HEK293 (cell line): Measurements from ENCODE around the gene GMEB2.
A peak's percentile ranks its signal among the peaks of the same experiment; 100 is the strongest.

Source experiments
- CTCF ChIP-seq: fragments of 450-650 bp; formaldehyde crosslinking; IDR thresholded peaks from 2 replicates; pipeline ENCODE4 v1.5.1; 2016; ENCODE audit warnings: missing biosample characterization, missing genetic modification characterization
- IKZF3 ChIP-seq: fragments of 450-650 bp; IDR thresholded peaks from 2 replicates; pipeline ENCODE4 v1.5.0; 2018; ENCODE audit warnings: missing biosample characterization, mild to moderate bottlenecking, missing genetic modification characterization, moderate library complexity
- KLF1 ChIP-seq: fragments of 450-650 bp; formaldehyde crosslinking; IDR thresholded peaks from 2 replicates; pipeline ENCODE4 v1.5.1; 2016; ENCODE audit warnings: missing biosample characterization, missing genetic modification characterization
- REST ChIP-seq: fragments of 450-650 bp; formaldehyde crosslinking; IDR thresholded peaks from 2 replicates; pipeline ENCODE4 v1.5.1; 2016; ENCODE audit warnings: missing biosample characterization, missing genetic modification characterization
- YY1 ChIP-seq: fragments of 450-650 bp; formaldehyde crosslinking; IDR thresholded peaks from 2 replicates; pipeline ENCODE4 v1.5.1; 2018; ENCODE audit warnings: missing biosample characterization, missing genetic modification characterization
- ZBTB1 ChIP-seq: fragments of 450-650 bp; formaldehyde crosslinking; IDR thresholded peaks from 2 replicates; pipeline ENCODE4 v1.5.1; 2016; ENCODE audit warnings: missing biosample characterization, missing genetic modification characterization
- ZNF121 ChIP-seq: fragments of 450-650 bp; formaldehyde crosslinking; IDR thresholded peaks from 2 replicates; pipeline ENCODE4 v1.5.1; 2016; ENCODE audit warnings: missing biosample characterization, missing genetic modification characterization
- ZNF174 ChIP-seq: fragments of 450-650 bp; formaldehyde crosslinking; IDR thresholded peaks from 2 replicates; pipeline ENCODE4 v1.5.0; 2017; ENCODE audit warnings: missing biosample characterization, mild to moderate bottlenecking, missing genetic modification characterization
- ZNF274 ChIP-seq, 2 experiments: fragments of 200-500 bp in 1 of 2; fragments of 450-650 bp in 1 of 2; sonication (Bioruptor generic) in 1 of 2; formaldehyde crosslinking in 1 of 2; IDR thresholded peaks; 2 replicates each; pipeline versions ENCODE4 v1.5.1 to v1.6.1; 2014 to 2016; ENCODE audit warnings: borderline replicate concordance in 1 of 2, inconsistent platforms in 1 of 2, low read length in 1 of 2, missing biosample characterization in 1 of 2, missing genetic modification characterization in 1 of 2
- ZNF362 ChIP-seq: fragments of 450-650 bp; formaldehyde crosslinking; IDR thresholded peaks from 2 replicates; pipeline ENCODE4 v1.5.1; 2016; ENCODE audit warnings: missing biosample characterization, missing genetic modification characterization
- ZNF677 ChIP-seq: fragments of 450-650 bp; IDR thresholded peaks from 2 replicates; pipeline ENCODE4 v1.5.0; 2018; ENCODE audit warnings: missing biosample characterization, mild to moderate bottlenecking, missing genetic modification characterization, moderate library complexity
- ZNF747 ChIP-seq: fragments of 450-650 bp; formaldehyde crosslinking; IDR thresholded peaks from 2 replicates; pipeline ENCODE4 v1.5.1; 2016; ENCODE audit warnings: missing biosample characterization, missing genetic modification characterization
- TF ChIP-seq, protein P1 (sequence below): fragments of 450-650 bp; formaldehyde crosslinking; IDR thresholded peaks from 2 replicates; pipeline ENCODE4 v1.5.1; 2016; ENCODE audit warnings: missing biosample characterization, missing genetic modification characterization
- TF ChIP-seq, protein P2 (sequence below): fragments of 450-650 bp; formaldehyde crosslinking; IDR thresholded peaks from 2 replicates; pipeline ENCODE4 v1.5.1; 2016; ENCODE audit warnings: missing biosample characterization, missing genetic modification characterization, borderline replicate concordance

DNA sequence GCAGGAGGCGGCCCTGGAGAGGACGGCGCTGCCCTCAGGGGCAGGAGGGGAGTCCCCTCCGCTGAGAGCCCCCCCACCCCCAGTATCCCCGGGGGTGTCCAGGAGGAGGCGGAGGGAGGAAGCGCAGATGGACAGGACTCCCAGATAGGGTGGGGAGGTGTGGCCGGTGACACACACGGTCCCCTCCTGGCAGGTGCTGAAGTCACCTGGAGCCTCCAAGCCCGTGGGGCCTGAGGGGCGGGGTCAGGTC is 25.0 kb upstream of the GMEB2 start:
- no peak for TF ChIP-seq ZNF121 (tag by site-specific recombination)
- no peak for TF ChIP-seq CTCF (tag by site-specific recombination)
- TF ChIP-seq, protein P1, sequence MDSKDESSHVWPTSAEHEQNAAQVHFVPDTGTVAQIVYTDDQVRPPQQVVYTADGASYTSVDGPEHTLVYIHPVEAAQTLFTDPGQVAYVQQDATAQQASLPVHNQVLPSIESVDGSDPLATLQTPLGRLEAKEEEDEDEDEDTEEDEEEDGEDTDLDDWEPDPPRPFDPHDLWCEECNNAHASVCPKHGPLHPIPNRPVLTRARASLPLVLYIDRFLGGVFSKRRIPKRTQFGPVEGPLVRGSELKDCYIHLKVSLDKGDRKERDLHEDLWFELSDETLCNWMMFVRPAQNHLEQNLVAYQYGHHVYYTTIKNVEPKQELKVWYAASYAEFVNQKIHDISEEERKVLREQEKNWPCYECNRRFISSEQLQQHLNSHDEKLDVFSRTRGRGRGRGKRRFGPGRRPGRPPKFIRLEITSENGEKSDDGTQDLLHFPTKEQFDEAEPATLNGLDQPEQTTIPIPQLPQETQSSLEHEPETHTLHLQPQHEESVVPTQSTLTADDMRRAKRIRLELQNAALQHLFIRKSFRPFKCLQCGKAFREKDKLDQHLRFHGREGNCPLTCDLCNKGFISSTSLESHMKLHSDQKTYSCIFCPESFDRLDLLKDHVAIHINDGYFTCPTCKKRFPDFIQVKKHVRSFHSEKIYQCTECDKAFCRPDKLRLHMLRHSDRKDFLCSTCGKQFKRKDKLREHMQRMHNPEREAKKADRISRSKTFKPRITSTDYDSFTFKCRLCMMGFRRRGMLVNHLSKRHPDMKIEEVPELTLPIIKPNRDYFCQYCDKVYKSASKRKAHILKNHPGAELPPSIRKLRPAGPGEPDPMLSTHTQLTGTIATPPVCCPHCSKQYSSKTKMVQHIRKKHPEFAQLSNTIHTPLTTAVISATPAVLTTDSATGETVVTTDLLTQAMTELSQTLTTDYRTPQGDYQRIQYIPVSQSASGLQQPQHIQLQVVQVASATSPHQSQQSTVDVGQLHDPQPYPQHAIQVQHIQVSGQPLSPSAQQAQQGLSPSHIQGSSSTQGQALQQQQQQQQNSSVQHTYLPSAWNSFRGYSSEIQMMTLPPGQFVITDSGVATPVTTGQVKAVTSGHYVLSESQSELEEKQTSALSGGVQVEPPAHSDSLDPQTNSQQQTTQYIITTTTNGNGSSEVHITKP (tag by site-specific recombination) = no peak
- TF ChIP-seq ZNF174 = no peak
- no peak for TF ChIP-seq ZNF274 (IDR thresholded peaks at IDR 0.05; ENCODE audit: low read length)
- TF ChIP-seq ZNF274 (tag by site-specific recombination; IDR thresholded peaks at IDR 0.05; ENCODE audit: borderline replicate concordance) = no peak
- TF ChIP-seq ZNF362 (tag by site-specific recombination) = no peak
- TF ChIP-seq ZNF677 (tag by site-specific recombination) = no peak
- no peak for TF ChIP-seq ZNF747
- TF ChIP-seq KLF1 (tag by site-specific recombination) = peak; percentile 62
- TF ChIP-seq REST (tag by site-specific recombination) = peak; percentile 40; the same call in 1 of the 2 replicates
- no peak for TF ChIP-seq YY1 (tag by site-specific recombination)
- TF ChIP-seq, protein P2, sequence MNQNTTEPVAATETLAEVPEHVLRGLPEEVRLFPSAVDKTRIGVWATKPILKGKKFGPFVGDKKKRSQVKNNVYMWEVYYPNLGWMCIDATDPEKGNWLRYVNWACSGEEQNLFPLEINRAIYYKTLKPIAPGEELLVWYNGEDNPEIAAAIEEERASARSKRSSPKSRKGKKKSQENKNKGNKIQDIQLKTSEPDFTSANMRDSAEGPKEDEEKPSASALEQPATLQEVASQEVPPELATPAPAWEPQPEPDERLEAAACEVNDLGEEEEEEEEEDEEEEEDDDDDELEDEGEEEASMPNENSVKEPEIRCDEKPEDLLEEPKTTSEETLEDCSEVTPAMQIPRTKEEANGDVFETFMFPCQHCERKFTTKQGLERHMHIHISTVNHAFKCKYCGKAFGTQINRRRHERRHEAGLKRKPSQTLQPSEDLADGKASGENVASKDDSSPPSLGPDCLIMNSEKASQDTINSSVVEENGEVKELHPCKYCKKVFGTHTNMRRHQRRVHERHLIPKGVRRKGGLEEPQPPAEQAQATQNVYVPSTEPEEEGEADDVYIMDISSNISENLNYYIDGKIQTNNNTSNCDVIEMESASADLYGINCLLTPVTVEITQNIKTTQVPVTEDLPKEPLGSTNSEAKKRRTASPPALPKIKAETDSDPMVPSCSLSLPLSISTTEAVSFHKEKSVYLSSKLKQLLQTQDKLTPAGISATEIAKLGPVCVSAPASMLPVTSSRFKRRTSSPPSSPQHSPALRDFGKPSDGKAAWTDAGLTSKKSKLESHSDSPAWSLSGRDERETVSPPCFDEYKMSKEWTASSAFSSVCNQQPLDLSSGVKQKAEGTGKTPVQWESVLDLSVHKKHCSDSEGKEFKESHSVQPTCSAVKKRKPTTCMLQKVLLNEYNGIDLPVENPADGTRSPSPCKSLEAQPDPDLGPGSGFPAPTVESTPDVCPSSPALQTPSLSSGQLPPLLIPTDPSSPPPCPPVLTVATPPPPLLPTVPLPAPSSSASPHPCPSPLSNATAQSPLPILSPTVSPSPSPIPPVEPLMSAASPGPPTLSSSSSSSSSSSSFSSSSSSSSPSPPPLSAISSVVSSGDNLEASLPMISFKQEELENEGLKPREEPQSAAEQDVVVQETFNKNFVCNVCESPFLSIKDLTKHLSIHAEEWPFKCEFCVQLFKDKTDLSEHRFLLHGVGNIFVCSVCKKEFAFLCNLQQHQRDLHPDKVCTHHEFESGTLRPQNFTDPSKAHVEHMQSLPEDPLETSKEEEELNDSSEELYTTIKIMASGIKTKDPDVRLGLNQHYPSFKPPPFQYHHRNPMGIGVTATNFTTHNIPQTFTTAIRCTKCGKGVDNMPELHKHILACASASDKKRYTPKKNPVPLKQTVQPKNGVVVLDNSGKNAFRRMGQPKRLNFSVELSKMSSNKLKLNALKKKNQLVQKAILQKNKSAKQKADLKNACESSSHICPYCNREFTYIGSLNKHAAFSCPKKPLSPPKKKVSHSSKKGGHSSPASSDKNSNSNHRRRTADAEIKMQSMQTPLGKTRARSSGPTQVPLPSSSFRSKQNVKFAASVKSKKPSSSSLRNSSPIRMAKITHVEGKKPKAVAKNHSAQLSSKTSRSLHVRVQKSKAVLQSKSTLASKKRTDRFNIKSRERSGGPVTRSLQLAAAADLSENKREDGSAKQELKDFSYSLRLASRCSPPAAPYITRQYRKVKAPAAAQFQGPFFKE (tag by site-specific recombination) = no peak
- TF ChIP-seq IKZF3 = no peak
- no peak for TF ChIP-seq ZBTB1 (tag by site-specific recombination)
